Heart left ventricle (tissue), 16 donors: ENCODE results near the gene FGD4. TPM values are rescaled to one million over a fixed set of nuclear protein-coding genes. Genes with fewer than 3 reads are reported as not detected.

Source experiments
- ATAC-seq, 4 donors: fragments of 200-7000 bp; cut with Tn5 transposase; one replicate each; pipeline ENCODE4 v1.9.1; 2020 to 2022; ENCODE audit warnings: moderate library complexity in 4 of 4, mild to moderate bottlenecking in 3 of 4, moderate number of reproducible peaks in 1 of 4
- DNase-seq, 5 donors: peaks; one replicate each; pipeline ENCODE4 v3.0.0-alpha.2; 2020
- H3K27ac ChIP-seq, 12 donors: fragments of 200-600 bp; sonication (generic) in 4 of 12; one replicate each; pipeline versions ENCODE4 v1.5.0 to v1.8.0; 2016 to 2022; ENCODE audit warnings: mild to moderate bottlenecking in 2 of 12
- H3K27me3 ChIP-seq, 9 donors: fragments of 200-600 bp; sonication (generic) in 2 of 9; one replicate each; pipeline versions ENCODE4 v1.5.1 to v1.8.0; 2016 to 2022; ENCODE audit warnings: mild to moderate bottlenecking in 3 of 9
- H3K36me3 ChIP-seq, 9 donors: fragments of 200-600 bp; sonication (generic) in 2 of 9; one replicate each; pipeline versions ENCODE4 v1.5.0 to v1.8.0; 2018 to 2022; ENCODE audit warnings: mild to moderate bottlenecking in 2 of 9
- H3K4me1 ChIP-seq, 12 donors: fragments of 200-600 bp; sonication (generic) in 4 of 12; one replicate each; pipeline versions ENCODE4 v1.5.0 to v1.8.0; 2016 to 2022; ENCODE audit warnings: mild to moderate bottlenecking in 3 of 12
- H3K4me3 ChIP-seq, 12 donors: fragments of 200-600 bp; sonication (generic) in 4 of 12; one replicate each; pipeline versions ENCODE4 v1.5.0 to v1.8.0; 2017 to 2022; ENCODE audit warnings: mild to moderate bottlenecking in 9 of 12, moderate library complexity in 4 of 12
- H3K9me3 ChIP-seq, 12 donors: fragments of 200-600 bp; sonication (generic) in 4 of 12; one replicate each; pipeline versions ENCODE4 v1.5.0 to v1.8.0; 2016 to 2022; ENCODE audit warnings: mild to moderate bottlenecking in 1 of 12
- CTCF ChIP-seq, 12 donors: fragments of 200-600 bp; sonication (generic) in 4 of 12; IDR thresholded peaks; one replicate each; pipeline versions ENCODE4 v1.5.0 to v1.8.0; 2018 to 2022; ENCODE audit warnings: antibody characterized with exemption in 12 of 12, mild to moderate bottlenecking in 5 of 12
- POLR2A ChIP-seq, 2 donors: fragments of 450-650 bp; IDR thresholded peaks; one replicate each; pipeline ENCODE4 v1.6.1; 2017; ENCODE audit warnings: antibody characterized with exemption in 2 of 2, mild to moderate bottlenecking in 2 of 2, moderate library complexity in 2 of 2
- WGBS, 4 donors: extraction: QIAGEN DNeasy Blood & Tissue Kit in 2 of 4; methylation state at CpG; one replicate each; pipeline versions ENCODE4 v1.1.5 to v1.1.7; 2013 to 2018; 5-methylcytosine and 5-hydroxymethylcytosine counted together
- intact Hi-C, 10 donors: fragments of 100-400 bp; cut with DNase I; formaldehyde crosslinking; loops; one replicate each; pipeline versions ENCODE4 v1.11.1 to v1.14.2; 2022
- polyA plus RNA-seq, 2 donors: library from polyadenylated mRNA; stranded (reverse); fragments of 200-250 nt; gene quantifications; one replicate each; pipeline ENCODE4 v1.2.3, GENCODE V29; 2013
- total RNA-seq, 9 donors: library from RNA; depleted of rRNA in 2 of 9; stranded (reverse); fragments of >200 nt in 2 of 9; fragmentation: NEBNext Ultra II Directional in 3 of 9; extraction: Animal tissue kit (Norgen Biotek cat#: 25700) in 3 of 9; gene quantifications; one replicate each; pipeline versions ENCODE4 v1.1.0 to v1.2.4, GENCODE V29; 2016 to 2023
- donor health status: ischemic (EF 13 %, LVEDD 7.1; RV severe dilation, severe dysfunction).
- donor health status: healthy with polysubstance abuse.
- donor health status: DM: no; HTN: yes; CAD: no.
- donor health status: DM: no; HTN: no; CAD: no.
- donor health status: ischemic (EF 25% LVEDD 6.9; RV normal size, moderate dysfunction).
- donor health status: ischemic (EF 25% LVEDD 5.7; RV mildly dilated, moderate dysfunction).
- donor health status: healthy.
- donor health status: DM: yes; HTN: yes; CAD: no.
- donor health status: ischemic (EF 35%, LVEDD 5.7; RV mildly dilated, moderate dysfunction).
- donor health status: nonischemic (EF 11% LVEDD 7.7; RV severe dilation, severe dysfunction).
- donor health status: DM: yes; HTN: yes; CAD: no.
- donor health status: PGD.
- donor health status: ischemic (EF 29% LVEDD 5.4; RV normal size, mild dysfunction).
- donor health status: nonischemic (EF 23%, LVEDD 6.1; RV moderate dilation, normal function).

The FGD4 gene
- total and polyA plus RNA-seq, 11 donors: 4.5 to 36.8 (median 28.2) TPM

GRCh38 chr12:32476446-32476845, 77.1 kb downstream of the FGD4 start:
- Histone ChIP-seq H3K4me3 (no peak overlapping the region), H3K27ac (peak overlapping the region in 2 of 12 donors; percentile 20 to 59), H3K36me3 (no peaks in the 10 kb centered on the region), H3K4me1 (peaks cover 0 to 20% (median 3%) of the 10 kb centered on the region in 12 donors), H3K9me3 (no peaks in the 10 kb centered on the region), H3K27me3 (no peaks in the 10 kb centered on the region)
- TF ChIP-seq CTCF (IDR thresholded peaks at IDR 0.05) (no peak), POLR2A (IDR thresholded peaks at IDR 0.05) (no peak)
- DNase-seq: no peak
- intact Hi-C loops: no loop called here
- WGBS, 4 donors: 84 to 88% (median 86%) methylated on average over 3 of the region's 3 CpGs
- peak in 1 of 4 donors; percentile 54 for ATAC-seq

DNA sequence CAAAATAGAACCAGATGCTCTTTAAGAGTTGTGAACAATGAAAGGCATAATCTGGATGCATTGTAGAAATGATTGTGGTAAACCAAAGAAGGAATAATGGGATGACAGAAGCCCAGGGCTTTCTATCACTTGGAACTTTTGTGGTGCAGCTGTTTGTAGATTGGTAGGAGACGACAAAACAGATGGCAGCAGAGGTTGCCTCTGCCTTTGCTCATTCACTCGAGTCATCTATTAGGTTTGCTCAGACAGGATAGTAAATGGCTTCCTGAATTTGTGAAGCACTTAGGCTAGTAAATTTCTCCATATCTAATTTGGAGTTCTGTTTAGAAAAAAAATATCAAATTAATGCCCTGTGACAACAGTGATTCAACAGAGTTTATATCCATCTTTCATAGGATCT, 78.4 kb downstream of the FGD4 start:
- Histone ChIP-seq H3K4me1 (peaks cover 0 to 32% (median 13%) of the 10 kb centered on the region in 12 donors), H3K27me3 (no peaks in the 10 kb centered on the region), H3K27ac (no peak overlapping the region), H3K9me3 (no peaks in the 10 kb centered on the region), H3K36me3 (no peaks in the 10 kb centered on the region), H3K4me3 (no peak overlapping the region)
- ATAC-seq: no peak
- DNase-seq: no peak
- intact Hi-C loops: no loop called here
- WGBS, 4 donors: 56 to 69% (median 59%) methylated on average over 2 of the region's 2 CpGs
- no peak for TF ChIP-seq CTCF (IDR thresholded peaks at IDR 0.05)
- TF ChIP-seq POLR2A (IDR thresholded peaks at IDR 0.05): no peak

- no peak for TF ChIP-seq POLR2A (IDR thresholded peaks at IDR 0.05)
- TF ChIP-seq CTCF (IDR thresholded peaks at IDR 0.05): no peak
- H3K27me3 ChIP-seq: no peaks in the 10 kb centered on the region
- H3K27ac ChIP-seq: no peak overlapping the region
- no peak for DNase-seq
- H3K4me3 ChIP-seq: no peak overlapping the region
- no peaks in the 10 kb centered on the region for H3K36me3 ChIP-seq
- no peaks in the 10 kb centered on the region for H3K9me3 ChIP-seq
- intact Hi-C loops: no loop called here
- 94 to 96% (median 94%) methylated on average over 7 of the region's 7 CpGs for WGBS, 4 donors
- peaks cover 0 to 37% (median 18%) of the 10 kb centered on the region in 12 donors for H3K4me1 ChIP-seq
- no peak for ATAC-seq
Measured at GRCh38 chr12:32478166-32478565, 78.8 kb downstream of the FGD4 start.

DNA sequence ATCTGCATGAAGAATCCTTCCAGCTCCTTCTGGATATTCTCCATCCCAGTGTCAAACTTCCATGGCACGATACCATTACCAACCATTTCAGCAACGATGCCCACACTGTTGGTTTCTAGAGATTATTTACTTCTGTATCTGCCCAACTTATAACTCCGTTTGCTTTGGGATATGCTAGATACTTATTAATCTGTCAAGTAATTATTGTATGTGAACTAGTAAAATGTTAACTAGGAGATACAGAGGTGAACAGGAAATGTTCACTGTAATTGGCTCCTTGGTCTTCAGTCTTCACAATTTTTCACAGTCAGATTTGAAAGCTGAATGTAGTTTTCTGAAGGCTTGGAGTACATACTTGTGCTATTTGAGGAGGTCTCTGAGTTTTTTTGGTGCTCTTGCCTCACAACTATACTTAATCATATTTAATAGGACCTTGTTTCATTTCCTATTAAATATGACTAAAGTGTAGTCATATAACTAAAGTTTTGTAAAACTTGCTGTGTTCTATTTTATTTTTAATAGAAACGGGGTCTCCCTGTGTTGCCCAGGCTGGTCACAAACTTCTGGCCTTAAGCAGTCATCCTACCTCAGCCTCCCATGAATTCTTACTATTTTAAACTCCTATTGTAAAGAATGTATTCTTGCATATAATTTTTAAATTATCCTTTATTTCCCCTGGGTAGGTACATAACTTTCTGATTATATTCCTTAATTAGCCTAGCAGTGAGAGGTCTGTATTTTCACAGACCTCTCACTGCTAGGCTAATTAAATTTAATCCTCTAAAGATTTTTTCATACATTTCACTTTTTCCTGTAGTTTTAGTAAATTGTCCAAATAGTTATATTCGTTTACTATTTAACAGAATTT, 79.7 kb downstream of the FGD4 start:
- intact Hi-C loops: no loop called here
- no peak overlapping the region for H3K27ac ChIP-seq
- peaks cover 0 to 46% (median 26%) of the 10 kb centered on the region in 12 donors for H3K4me1 ChIP-seq
- TF ChIP-seq POLR2A (IDR thresholded peaks at IDR 0.05) (no peak), CTCF (IDR thresholded peaks at IDR 0.05) (no peak)
- 87 to 91% (median 90%) methylated on average over 5 of the region's 5 CpGs for WGBS, 4 donors
- H3K9me3 ChIP-seq: no peaks in the 10 kb centered on the region
- ATAC-seq: no peak
- DNase-seq: no peak
- no peak overlapping the region for H3K4me3 ChIP-seq
- no peaks in the 10 kb centered on the region for H3K27me3 ChIP-seq
- no peaks in the 10 kb centered on the region for H3K36me3 ChIP-seq
